SK-N-SH treated with all-trans-retinoic acid at 6 μM for 48 hours (cell line): ENCODE measurements around the gene PCGF5.

Experiments
- BACH2 ChIP-seq: fragments of 250-450 bp; sonication (Bioruptor Pico); IDR thresholded peaks from 2 replicates; pipeline ENCODE4 v1.9.0; 2021; ENCODE audit warnings: mild to moderate bottlenecking, borderline replicate concordance
- OSR1 ChIP-seq: fragments of 250-450 bp; sonication (Bioruptor Pico); IDR thresholded peaks from 2 replicates; pipeline ENCODE4 v1.8.0; 2022; ENCODE audit warnings: moderate library complexity, mild to moderate bottlenecking, inconsistent platforms
- SNAI2 ChIP-seq: fragments of 250-450 bp; sonication (Bioruptor Pico); IDR thresholded peaks from 2 replicates; pipeline ENCODE4 v1.5.0; 2020; ENCODE audit warnings: mild to moderate bottlenecking, moderate library complexity
- TCF4 ChIP-seq: fragments of 250-450 bp; sonication (Bioruptor Pico); IDR thresholded peaks from 2 replicates; pipeline ENCODE4 v1.8.0; 2021; ENCODE audit warnings: mild to moderate bottlenecking, moderate library complexity, borderline replicate concordance
- ZFP30 ChIP-seq: fragments of 450-650 bp; formaldehyde crosslinking; IDR thresholded peaks from 2 replicates; pipeline ENCODE4 v1.5.0; 2022; ENCODE audit warnings: mild to moderate bottlenecking, moderate library complexity
- TF ChIP-seq, protein P1 (sequence below): fragments of 250-450 bp; sonication (Bioruptor Pico); IDR thresholded peaks from 2 replicates; pipeline ENCODE4 v1.5.0; 2020; ENCODE audit warnings: mild to moderate bottlenecking, moderate library complexity
- TF ChIP-seq, protein P2 (sequence below): fragments of 250-450 bp; sonication (Bioruptor Pico); IDR thresholded peaks from 2 replicates; pipeline ENCODE4 v1.5.1; 2020; ENCODE audit warnings: low read depth, mild to moderate bottlenecking, moderate library complexity

PCGF5 gene

DNA sequence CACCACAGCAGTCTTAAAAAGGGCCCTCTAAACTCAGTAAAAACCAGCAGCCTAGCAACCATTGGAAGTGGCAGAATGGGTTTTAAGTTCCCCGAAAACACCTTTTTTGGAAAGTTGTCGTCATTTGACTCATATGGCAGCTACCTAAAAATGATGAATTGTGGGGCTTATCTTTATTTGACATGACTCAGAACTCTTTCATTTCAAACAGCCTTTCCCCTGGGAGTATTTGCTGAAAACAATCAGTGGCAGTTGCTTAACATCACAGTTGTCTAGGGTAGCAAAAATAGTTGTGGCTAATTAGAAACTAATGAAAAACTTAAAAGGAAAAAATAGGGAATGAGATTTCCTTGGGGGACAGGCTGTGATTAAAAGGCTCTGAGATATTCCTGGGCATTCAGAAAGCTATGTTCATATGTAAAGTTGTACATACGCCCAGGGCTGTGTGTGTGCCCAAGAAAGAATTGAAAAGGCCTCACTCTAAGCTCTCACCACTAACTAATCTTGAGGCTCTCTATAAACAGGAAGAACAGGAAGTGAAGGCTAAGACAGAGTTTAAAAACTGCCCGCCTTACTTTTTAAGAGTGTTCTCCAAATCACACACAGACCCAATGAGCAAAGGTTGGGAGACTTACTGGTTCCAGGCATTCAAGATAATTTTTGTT, 108.0 kb downstream of the PCGF5 start (continued):
- TF ChIP-seq, protein P1, sequence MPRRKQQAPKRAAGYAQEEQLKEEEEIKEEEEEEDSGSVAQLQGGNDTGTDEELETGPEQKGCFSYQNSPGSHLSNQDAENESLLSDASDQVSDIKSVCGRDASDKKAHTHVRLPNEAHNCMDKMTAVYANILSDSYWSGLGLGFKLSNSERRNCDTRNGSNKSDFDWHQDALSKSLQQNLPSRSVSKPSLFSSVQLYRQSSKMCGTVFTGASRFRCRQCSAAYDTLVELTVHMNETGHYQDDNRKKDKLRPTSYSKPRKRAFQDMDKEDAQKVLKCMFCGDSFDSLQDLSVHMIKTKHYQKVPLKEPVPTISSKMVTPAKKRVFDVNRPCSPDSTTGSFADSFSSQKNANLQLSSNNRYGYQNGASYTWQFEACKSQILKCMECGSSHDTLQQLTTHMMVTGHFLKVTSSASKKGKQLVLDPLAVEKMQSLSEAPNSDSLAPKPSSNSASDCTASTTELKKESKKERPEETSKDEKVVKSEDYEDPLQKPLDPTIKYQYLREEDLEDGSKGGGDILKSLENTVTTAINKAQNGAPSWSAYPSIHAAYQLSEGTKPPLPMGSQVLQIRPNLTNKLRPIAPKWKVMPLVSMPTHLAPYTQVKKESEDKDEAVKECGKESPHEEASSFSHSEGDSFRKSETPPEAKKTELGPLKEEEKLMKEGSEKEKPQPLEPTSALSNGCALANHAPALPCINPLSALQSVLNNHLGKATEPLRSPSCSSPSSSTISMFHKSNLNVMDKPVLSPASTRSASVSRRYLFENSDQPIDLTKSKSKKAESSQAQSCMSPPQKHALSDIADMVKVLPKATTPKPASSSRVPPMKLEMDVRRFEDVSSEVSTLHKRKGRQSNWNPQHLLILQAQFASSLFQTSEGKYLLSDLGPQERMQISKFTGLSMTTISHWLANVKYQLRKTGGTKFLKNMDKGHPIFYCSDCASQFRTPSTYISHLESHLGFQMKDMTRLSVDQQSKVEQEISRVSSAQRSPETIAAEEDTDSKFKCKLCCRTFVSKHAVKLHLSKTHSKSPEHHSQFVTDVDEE (CRISPR knock-in tag) = no peak
- TF ChIP-seq SNAI2 (no peak), ZFP30 (CRISPR knock-in tag) (no peak), OSR1 (CRISPR knock-in tag) (no peak), TCF4 (CRISPR knock-in tag) (no peak), BACH2 (CRISPR knock-in tag) (no peak)
- TF ChIP-seq, protein P2, sequence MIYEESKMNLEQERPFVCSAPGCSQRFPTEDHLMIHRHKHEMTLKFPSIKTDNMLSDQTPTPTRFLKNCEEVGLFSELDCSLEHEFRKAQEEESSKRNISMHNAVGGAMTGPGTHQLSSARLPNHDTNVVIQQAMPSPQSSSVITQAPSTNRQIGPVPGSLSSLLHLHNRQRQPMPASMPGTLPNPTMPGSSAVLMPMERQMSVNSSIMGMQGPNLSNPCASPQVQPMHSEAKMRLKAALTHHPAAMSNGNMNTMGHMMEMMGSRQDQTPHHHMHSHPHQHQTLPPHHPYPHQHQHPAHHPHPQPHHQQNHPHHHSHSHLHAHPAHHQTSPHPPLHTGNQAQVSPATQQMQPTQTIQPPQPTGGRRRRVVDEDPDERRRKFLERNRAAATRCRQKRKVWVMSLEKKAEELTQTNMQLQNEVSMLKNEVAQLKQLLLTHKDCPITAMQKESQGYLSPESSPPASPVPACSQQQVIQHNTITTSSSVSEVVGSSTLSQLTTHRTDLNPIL = no peak
- TF ChIP-seq, all 23 proteins: peak for 0
